Transverse colon (tissue), 4 donors: Measurements from ENCODE around the gene TAS2R8.

Source experiments
- EP300 ChIP-seq: sonication (generic); formaldehyde crosslinking; IDR thresholded peaks from one replicate; pipeline ENCODE4 v1.6.1; 2017; ENCODE audit warnings: antibody characterized with exemption, low read depth
- POLR2A ChIP-seq: fragments of 450-650 bp; IDR thresholded peaks from one replicate; pipeline ENCODE4 v1.6.1; 2016; ENCODE audit warnings: antibody characterized with exemption, mild to moderate bottlenecking, moderate library complexity
- POLR2AphosphoS5 ChIP-seq, 3 donors: sonication (generic); formaldehyde crosslinking; IDR thresholded peaks; one replicate each; pipeline ENCODE4 v1.6.1; 2016; ENCODE audit warnings: antibody characterized with exemption in 3 of 3
- TF ChIP-seq, protein P1 (sequence below), 5 experiments: fragments of 200-600 bp in 3 of 5; fragments of 450-650 bp in 2 of 5; sonication (generic) in 3 of 5; IDR thresholded peaks; 1 replicate in 2 of 5; 2 replicates in 3 of 5; pipeline ENCODE4 v1.5.1; 2016 to 2017; ENCODE audit warnings: antibody characterized with exemption in 5 of 5, inconsistent platforms in 3 of 5, mild to moderate bottlenecking in 2 of 5, moderate library complexity in 1 of 5

- TF ChIP-seq POLR2AphosphoS5 (IDR thresholded peaks at IDR 0.05) (no peak), POLR2A (no peak), EP300 (no peak)
- TF ChIP-seq, protein P1, sequence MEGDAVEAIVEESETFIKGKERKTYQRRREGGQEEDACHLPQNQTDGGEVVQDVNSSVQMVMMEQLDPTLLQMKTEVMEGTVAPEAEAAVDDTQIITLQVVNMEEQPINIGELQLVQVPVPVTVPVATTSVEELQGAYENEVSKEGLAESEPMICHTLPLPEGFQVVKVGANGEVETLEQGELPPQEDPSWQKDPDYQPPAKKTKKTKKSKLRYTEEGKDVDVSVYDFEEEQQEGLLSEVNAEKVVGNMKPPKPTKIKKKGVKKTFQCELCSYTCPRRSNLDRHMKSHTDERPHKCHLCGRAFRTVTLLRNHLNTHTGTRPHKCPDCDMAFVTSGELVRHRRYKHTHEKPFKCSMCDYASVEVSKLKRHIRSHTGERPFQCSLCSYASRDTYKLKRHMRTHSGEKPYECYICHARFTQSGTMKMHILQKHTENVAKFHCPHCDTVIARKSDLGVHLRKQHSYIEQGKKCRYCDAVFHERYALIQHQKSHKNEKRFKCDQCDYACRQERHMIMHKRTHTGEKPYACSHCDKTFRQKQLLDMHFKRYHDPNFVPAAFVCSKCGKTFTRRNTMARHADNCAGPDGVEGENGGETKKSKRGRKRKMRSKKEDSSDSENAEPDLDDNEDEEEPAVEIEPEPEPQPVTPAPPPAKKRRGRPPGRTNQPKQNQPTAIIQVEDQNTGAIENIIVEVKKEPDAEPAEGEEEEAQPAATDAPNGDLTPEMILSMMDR (IDR thresholded peaks at IDR 0.05): no peak
These were observed 4.5 kb downstream of the TAS2R8 start, which contains the start of gene TAS2R7 for GRCh38 chr12:10802587-10802986.
